GM19351 (cell line): Measurements from ENCODE around the gene ACACA.

Source experiments
- ATAC-seq: cut with Tn5 transposase; IDR thresholded peaks from one replicate; pipeline ENCODE4 v1.9.1; 2021; ENCODE audit warnings: mild to moderate bottlenecking, moderate library complexity; ENCODE audit not compliant: unreplicated experiment

Gene ACACA

DNA sequence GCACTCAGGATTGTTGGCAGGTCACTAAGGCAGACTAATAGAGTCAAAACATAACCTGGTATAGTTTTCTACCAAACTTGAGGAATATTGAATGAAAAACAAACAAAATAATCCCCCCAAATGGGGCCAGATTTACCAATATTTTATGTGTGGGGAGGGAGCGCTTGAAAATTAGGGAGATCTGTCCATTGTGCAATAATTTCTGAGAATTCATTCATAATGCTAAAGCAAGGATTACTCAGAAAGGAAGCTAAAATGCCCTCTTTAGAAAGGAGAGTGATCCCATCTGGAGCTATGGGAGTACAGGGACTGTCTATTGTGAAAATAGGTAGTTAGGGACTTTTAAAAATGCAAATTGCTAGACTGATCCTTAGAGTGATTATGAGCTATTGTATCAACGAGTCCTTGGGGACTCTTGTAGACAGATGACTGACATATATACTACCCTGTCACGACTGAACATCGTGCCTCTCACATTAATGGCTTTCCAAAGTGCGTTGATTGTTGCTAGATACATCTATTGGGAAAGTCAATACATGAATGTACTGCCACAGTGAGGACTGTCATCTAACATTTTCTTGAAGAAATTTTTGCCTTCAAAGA lies 264.2 kb downstream of the ACACA start:
- no peak for ATAC-seq

DNA sequence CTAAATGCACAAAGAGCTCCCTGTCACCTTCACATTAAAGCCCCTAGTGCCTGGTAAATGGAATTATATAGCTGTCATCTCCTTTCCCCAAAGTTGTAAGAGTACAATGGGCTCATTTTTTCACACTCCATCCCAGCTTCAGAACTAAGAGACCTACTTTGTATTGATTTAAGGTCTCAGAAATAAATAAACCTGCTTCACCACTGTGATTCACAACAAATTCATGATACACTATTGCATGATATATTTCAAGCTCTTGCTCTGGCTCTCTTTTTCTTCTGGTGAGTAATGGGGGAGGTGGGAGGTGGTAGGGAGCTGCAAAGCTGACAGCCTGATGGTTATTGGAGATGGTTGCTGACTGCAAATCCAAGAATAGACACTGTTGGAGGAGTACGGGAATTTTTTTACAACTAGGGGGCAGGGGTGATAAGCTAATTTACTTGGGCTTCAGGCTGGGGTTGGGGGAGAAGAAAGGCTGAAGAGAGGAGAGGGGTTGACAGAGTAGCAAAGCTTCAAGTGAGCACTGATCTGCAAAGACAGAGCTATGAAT lies 268.0 kb downstream of the ACACA start:
- no peak for ATAC-seq

DNA sequence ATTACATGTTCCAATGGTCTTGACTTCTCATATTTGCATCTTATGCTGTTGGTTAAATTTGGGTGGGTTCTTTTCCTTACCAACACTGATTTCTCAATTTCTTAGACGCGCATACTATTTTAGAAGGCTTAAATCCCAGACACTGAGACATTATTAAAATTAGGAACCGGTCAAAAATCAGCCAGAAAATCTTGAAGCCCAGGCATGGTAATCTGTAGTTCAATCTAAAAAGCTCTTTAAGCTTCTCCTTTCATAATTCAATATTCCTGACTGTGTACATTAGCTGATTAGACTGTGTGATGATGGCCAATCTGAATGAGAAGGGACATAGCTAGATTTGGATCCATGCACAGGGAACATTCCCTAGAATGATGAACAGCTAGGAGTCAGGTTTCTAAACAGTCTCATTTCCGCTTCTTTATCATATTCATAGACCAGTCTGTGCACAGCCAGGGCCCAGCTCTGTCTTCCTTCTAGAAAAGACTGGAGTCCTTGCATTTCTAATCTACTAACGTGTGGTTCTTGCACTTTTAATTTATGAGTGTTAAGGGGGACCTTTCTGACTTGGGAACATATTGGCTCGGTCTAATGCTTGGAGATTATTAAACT lies 268.6 kb downstream of the ACACA start:
- ATAC-seq, result no peak

DNA sequence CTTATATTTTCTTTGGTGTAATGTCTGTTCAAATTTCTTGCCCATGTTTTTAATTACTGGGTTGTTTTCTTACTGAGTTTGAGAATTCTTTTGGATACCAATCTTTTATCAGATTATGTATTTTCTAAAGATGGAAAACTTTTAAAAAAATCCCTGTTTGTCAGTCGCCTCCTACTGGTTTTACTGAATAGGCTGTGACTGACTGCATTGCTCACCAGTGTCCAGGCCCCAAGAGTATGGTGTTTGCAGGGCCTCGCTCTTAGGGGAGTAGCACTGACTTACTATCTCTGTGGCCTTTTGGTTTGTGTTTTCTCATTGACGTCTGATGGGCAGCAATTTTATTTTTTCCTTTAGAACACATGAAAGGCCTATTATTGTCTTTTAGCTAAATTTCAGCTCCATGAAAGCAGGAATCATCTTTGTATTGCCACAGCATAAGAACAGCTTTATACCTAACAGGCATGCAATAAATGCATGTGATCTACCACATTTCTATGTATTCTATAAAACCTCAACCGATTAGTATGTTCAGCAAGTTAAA lies 269.5 kb downstream of the ACACA start:
- ATAC-seq, result no peak

DNA sequence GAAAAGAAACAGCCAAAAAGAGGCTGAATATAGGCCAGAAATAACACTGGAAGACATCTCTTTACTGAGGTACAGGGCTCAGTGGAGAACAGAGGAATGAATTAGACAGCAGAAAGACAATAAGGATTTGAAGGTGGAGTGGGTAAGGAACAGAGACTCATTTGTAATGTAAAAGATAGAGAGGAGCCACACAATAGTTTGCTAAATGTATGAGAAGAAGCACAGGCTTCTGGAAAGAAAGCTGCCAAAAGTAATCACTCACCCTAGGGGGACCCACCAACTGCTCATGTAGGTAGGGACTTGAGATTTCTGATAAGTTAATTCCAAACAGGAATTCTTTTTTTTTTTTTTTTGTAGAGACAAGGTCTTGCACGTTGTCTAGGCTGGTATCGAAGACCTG lies 271.1 kb downstream of the ACACA start:
- no peak for ATAC-seq

DNA sequence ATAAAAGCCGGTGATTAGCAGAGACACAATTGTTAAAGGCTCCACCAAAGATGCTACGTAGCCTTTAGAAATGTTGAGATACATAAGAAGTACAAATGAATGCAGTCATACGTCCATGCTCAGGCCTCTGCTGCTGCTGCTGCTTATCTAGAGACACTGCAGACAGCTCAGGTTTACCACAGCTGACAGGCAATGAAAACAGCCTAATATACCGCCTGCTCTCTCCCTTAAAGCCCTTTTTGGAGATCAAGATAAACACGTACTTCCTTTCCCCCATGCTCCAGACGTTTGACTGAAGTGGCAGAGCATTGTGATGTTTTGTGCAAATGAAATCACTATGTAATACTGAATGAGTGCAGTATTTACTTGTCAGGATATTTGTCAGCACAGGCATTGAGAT lies 272.6 kb downstream of the ACACA start:
- ATAC-seq, result no peak

DNA sequence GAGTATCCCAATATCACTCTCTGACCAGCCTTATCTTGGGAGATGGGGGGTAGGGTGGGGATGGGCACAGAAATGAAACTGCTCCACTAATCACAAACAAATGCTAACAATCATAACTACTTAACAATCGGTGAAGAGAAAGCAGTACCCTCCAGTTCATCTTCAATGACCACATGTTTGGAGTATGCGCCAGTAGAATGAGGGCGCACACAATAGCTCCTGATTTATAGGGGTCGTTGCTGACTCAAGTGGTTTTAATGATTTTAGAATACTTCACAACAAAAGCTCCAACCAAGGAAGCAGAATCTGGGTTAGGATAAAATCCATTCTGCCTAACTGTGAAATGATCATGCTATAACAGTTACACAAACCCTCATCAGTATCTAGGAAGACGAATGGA lies 273.5 kb downstream of the ACACA start:
- no peak for ATAC-seq

DNA sequence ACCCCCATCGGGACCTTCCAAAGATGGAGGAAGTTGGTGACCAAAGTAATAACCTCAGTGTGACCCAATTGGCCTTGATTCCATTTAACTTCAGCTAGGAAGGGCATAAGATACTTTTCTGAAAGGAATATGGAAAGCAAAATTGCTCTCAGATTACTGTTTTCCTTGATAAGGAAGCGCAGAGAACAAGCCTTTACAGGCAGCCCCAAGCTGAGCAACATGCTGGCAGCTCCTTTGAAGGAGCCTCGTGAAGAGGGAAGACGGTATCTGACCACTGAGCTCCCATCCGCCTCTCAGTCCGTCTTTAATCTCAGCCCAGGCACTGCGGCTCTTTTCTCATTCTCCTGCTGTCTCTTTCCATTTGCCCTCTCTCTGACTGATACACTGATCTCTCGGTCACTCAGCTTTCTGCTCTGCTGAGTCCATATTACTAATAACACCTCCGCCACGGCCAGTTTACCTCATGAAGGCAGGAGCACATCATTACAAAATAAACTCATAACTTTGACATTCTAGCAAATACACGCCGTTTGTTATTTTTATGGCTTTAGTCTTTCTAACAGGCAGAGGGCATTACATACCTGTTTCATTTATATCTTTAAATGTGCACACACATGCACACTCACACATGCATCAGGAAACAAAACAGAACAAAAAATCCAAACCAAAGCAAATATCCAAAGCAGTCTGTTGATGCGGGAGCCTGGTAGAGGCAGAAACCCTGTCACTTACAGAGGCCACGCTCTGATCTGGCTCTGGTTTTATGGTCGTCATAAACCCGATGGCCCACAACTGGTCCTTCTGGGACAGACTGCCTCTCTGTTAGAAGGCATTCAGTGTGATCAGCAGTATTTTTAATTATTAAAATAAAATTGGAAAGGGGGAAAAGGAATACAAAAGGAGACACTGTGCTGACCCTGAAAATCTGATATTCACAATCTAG lies 274.7 kb downstream of the ACACA start:
- no peak for ATAC-seq

- no peak for ATAC-seq
Observed at GRCh38 chr17:37130984-37131446, 275.6 kb downstream of the ACACA start.

DNA sequence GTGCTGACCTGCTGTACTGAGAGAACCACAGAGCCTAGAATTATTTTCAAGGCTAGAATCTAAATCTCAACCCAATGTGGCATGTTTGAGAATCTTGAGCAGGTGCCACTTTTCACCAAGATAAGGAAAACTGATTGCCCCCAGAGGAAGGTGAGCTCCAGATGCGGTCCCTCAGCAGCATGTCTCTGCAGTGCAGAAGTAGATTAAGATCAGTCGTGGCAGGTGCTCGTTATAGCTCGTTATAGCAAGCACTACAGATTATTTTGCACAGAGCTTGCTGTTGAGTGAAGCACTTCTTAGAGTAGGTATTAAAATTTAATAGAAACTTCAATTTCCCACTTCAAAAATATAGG lies 281.8 kb downstream of the ACACA start:
- ATAC-seq, result no peak

DNA sequence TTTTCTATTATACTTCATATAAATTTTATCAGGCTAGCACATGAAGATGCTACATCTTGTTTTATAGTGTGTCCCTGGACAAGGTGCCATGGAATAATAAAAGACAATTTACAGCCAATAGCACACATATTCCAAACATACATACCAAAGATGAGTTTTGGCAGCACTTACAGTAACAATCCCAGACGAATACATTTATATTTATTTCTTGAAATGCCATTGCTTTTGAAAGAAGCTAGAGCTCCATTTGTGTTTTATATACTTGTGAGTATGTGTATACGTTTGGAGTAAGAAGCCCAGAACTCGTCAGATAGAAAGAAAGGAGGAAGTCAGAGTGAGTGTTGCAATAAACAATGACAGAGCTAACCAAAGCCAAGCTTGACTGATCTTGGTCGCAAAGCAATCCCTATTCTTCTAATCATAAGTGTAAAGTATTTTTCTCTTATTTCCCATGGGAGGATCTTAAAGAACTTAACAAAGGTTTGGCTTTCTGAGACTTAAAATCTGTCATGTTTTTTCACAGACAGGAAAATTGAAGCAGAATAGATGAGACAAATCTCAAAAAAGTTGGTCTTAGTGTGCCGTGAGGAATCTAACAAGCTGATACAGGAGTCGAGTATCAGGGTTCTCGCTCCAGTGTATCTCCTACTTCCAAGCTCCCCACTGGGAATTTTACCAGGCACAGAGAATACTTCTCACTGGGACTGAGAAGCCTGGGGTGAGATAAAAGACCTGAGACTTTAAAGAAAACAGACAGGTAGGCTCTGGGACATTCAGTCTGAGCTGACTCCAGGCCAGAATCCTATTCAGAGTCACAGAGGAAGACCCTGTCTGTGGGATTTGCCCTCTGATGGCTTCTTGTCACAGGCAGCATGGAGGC lies 282.5 kb downstream of the ACACA start:
- no peak for ATAC-seq

- no peak for ATAC-seq
Observed at GRCh38 chr17:37123386-37123785, 283.2 kb downstream of the ACACA start.

GRCh38 chr17:37121616-37122015 lies 285.0 kb downstream of the ACACA start:
- ATAC-seq, result no peak

GRCh38 chr17:37118366-37119137 lies 288.1 kb downstream of the ACACA start:
- no peak for ATAC-seq

- no peak for ATAC-seq
Observed at GRCh38 chr17:37117373-37118142, 289.1 kb downstream of the ACACA start.

DNA sequence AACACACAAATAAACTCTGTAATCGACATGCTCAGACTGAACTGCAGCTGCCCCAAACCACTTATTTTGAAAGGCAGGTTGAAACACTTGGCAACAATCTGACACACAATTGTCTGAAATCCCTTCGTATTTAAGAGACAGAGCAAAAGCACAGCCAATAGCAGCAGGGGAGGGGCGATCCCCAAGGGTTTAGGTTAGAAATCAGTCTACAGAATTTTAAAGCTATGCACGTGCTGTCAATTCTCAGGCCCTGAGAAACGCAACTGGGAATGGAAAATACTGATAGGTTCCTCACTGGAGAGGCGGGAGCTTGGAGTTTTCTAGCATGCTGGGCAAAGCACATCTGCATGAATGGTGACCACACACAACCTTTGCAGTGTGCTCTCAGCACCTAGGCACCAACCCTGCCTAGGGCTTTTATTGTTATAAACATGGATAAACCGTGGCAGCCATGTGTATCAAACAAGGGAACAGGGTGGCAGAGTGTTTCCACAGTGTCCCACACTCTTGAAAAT lies 289.9 kb downstream of the ACACA start:
- no peak for ATAC-seq

DNA sequence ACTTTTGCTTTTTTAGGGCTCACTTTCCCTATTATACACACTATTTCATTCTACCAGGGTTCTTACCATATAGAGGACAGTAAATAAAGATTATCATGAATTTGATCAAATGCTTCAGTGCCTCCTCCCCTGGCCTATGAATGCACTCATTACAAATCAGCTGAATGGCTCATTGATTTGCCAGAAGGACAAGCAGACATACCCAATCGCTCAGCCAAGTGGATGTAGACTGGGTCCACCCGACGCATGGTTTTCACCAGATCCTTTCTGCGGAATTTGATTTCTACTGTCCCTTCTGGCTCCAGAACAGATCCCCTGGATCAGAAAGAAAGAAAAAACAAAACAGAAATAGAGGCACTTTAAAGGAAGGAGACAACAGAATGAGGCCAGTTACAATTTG lies 295.3 kb downstream of the ACACA start:
- ATAC-seq, result no peak

GRCh38 chr17:37110746-37111145 lies 295.9 kb downstream of the ACACA start:
- ATAC-seq, result no peak
